Measurements from ENCODE around the gene SLIT3.
A peak's percentile ranks its signal among the peaks of the same experiment; 100 is the strongest.

The SLIT3 gene

GRCh38 chr5:168710706-168711105 lies 590.2 kb downstream of the SLIT3 start:
- no peak for DNase-seq

- no peak for DNase-seq
These were observed 592.9 kb downstream of the SLIT3 start for GRCh38 chr5:168707716-168708695.

GRCh38 chr5:168706655-168707069 lies 594.3 kb downstream of the SLIT3 start:
- no peak for DNase-seq

- DNase-seq = no peak
These were observed 595.6 kb downstream of the SLIT3 start for GRCh38 chr5:168705321-168705720.

- DNase-seq = no peak
These were observed 598.4 kb downstream of the SLIT3 start for GRCh38 chr5:168702511-168702910.

- DNase-seq = no peak
These were observed 599.3 kb downstream of the SLIT3 start for GRCh38 chr5:168701641-168702040.

GRCh38 chr5:168699002-168699401 lies 601.9 kb downstream of the SLIT3 start:
- DNase-seq = no peak

- no peak for DNase-seq
These were observed 603.8 kb downstream of the SLIT3 start for GRCh38 chr5:168697034-168697720.

- DNase-seq = no peak
These were observed 604.3 kb downstream of the SLIT3 start for GRCh38 chr5:168696611-168697010.

- no peak for DNase-seq
These were observed 605.6 kb downstream of the SLIT3 start for GRCh38 chr5:168695301-168695835.

GRCh38 chr5:168694289-168694688 lies 606.6 kb downstream of the SLIT3 start:
- no peak for DNase-seq

- DNase-seq = no peak
These were observed 607.1 kb downstream of the SLIT3 start for GRCh38 chr5:168693883-168694282.

- DNase-seq = no peak
These were observed 607.6 kb downstream of the SLIT3 start for GRCh38 chr5:168693297-168693696.

- DNase-seq = no peak
These were observed 609.0 kb downstream of the SLIT3 start for GRCh38 chr5:168691891-168692290.

GRCh38 chr5:168689260-168689659 lies 611.7 kb downstream of the SLIT3 start:
- DNase-seq = no peak

GRCh38 chr5:168686837-168687236 lies 614.1 kb downstream of the SLIT3 start:
- no peak for DNase-seq

GRCh38 chr5:168685566-168685965 lies 615.4 kb downstream of the SLIT3 start:
- DNase-seq = no peak

GRCh38 chr5:168683927-168684295 lies 617.0 kb downstream of the SLIT3 start:
- no peak for DNase-seq

- DNase-seq = peak; percentile 32 to 44
These were observed 617.6 kb downstream of the SLIT3 start for GRCh38 chr5:168683247-168683926.

GRCh38 chr5:168681556-168682183 lies 619.3 kb downstream of the SLIT3 start:
- DNase-seq = no peak

- DNase-seq = no peak
These were observed 620.5 kb downstream of the SLIT3 start for GRCh38 chr5:168680395-168680794.

- DNase-seq = peak; percentile 42 to 66
These were observed 621.4 kb downstream of the SLIT3 start for GRCh38 chr5:168679515-168679920.

GRCh38 chr5:168676501-168676900 lies 624.4 kb downstream of the SLIT3 start:
- DNase-seq = no peak

Measured in activated CD4-positive, alpha-beta T cell treated with anti-CD3 and anti-CD28 coated beads for 4 hours (primary cell).